ENCODE data around the gene PKNOX2.

The PKNOX2 gene

GRCh38 chr11:125292100-125292499 is 127.5 kb downstream of the PKNOX2 start:
- no peak for DNase-seq

GRCh38 chr11:125293596-125293995 is 129.0 kb downstream of the PKNOX2 start:
- DNase-seq, result no peak

- no peak for DNase-seq
These were observed 131.4 kb downstream of the PKNOX2 start for GRCh38 chr11:125295931-125296330.

GRCh38 chr11:125297346-125297915 is 132.9 kb downstream of the PKNOX2 start:
- no peak for DNase-seq

- DNase-seq, result no peak
These were observed 134.6 kb downstream of the PKNOX2 start for GRCh38 chr11:125299061-125299615.

GRCh38 chr11:125299821-125300220 is 135.3 kb downstream of the PKNOX2 start:
- no peak for DNase-seq

GRCh38 chr11:125300791-125301218 is 136.3 kb downstream of the PKNOX2 start:
- peak; percentile 92 for DNase-seq

- DNase-seq, result no peak
These were observed 136.8 kb downstream of the PKNOX2 start for GRCh38 chr11:125301346-125301745.

GRCh38 chr11:125303186-125303585 is 138.6 kb downstream of the PKNOX2 start:
- DNase-seq, result peak; percentile 56

GRCh38 chr11:125303694-125304093 is 139.1 kb downstream of the PKNOX2 start:
- DNase-seq, result no peak

- DNase-seq, result no peak
These were observed 139.6 kb downstream of the PKNOX2 start for GRCh38 chr11:125304136-125304535.

GRCh38 chr11:125304876-125305275 is 140.3 kb downstream of the PKNOX2 start:
- no peak for DNase-seq

GRCh38 chr11:125305345-125305744 is 140.8 kb downstream of the PKNOX2 start:
- DNase-seq, result no peak

- DNase-seq, result no peak
These were observed 141.9 kb downstream of the PKNOX2 start for GRCh38 chr11:125306476-125306875.

GRCh38 chr11:125308246-125308645 is 143.7 kb downstream of the PKNOX2 start:
- DNase-seq, result no peak

GRCh38 chr11:125312391-125312790 is 147.8 kb downstream of the PKNOX2 start:
- no peak for DNase-seq

- no peak for DNase-seq
These were observed 148.3 kb downstream of the PKNOX2 start for GRCh38 chr11:125312812-125313211.

- no peak for DNase-seq
These were observed 149.0 kb downstream of the PKNOX2 start for GRCh38 chr11:125313271-125314219.

- DNase-seq, result no peak
These were observed 149.9 kb downstream of the PKNOX2 start for GRCh38 chr11:125314276-125315078.

GRCh38 chr11:125315079-125315740 is 150.7 kb downstream of the PKNOX2 start:
- DNase-seq, result no peak

GRCh38 chr11:125317416-125317815 is 152.9 kb downstream of the PKNOX2 start:
- no peak for DNase-seq

GRCh38 chr11:125319649-125320048 is 155.1 kb downstream of the PKNOX2 start:
- no peak for DNase-seq

Measured in EL (cell line).